SU-DHL-6 (cell line): ENCODE data around the gene MYO7B.

Source experiments
- H2AFZ ChIP-seq: fragments of 200-600 bp; sonication (generic); 2 replicates; pipeline ENCODE4 v1.6.1; 2014; ENCODE audit warnings: low read depth, mild to moderate bottlenecking, moderate library complexity, mixed read lengths, antibody characterized with exemption, low read length; ENCODE audit not compliant: severe bottlenecking
- H3F3A ChIP-seq: fragments of 200-600 bp; shearing (Covaris generic); 2 replicates; pipeline ENCODE4 v1.6.0; 2016; ENCODE audit warnings: antibody characterized with exemption, mild to moderate bottlenecking; ENCODE audit not compliant: insufficient read depth
- H3K27ac ChIP-seq: fragments of 200-600 bp; sonication (generic); 2 replicates; pipeline ENCODE4 v1.5.1; 2016; ENCODE audit warnings: low read depth, mild to moderate bottlenecking, low read length, moderate library complexity, mixed read lengths
- H3K27me3 ChIP-seq: fragments of 200-600 bp; sonication (generic), shearing (Covaris generic); 2 replicates; pipeline ENCODE4 v1.6.0; 2014; ENCODE audit warnings: mild to moderate bottlenecking, low read length
- H3K36me3 ChIP-seq: fragments of 200-600 bp; sonication (generic); 2 replicates; pipeline ENCODE4 v1.6.1; 2014; ENCODE audit warnings: mild to moderate bottlenecking, low read length, mixed read lengths
- H3K4me2 ChIP-seq: fragments of 300-600, 200-600 bp; shearing (Covaris generic), sonication (generic); 2 replicates; pipeline ENCODE4 v1.6.0; 2014; ENCODE audit warnings: low read length, low read depth, mild to moderate bottlenecking; ENCODE audit not compliant: poor library complexity, severe bottlenecking
- H3K4me3 ChIP-seq: fragments of 200-600 bp; sonication (generic); 2 replicates; pipeline ENCODE4 v1.5.1; 2014; ENCODE audit warnings: antibody characterized with exemption, low read length, mild to moderate bottlenecking, mixed read lengths; ENCODE audit not compliant: insufficient read depth, poor library complexity, severe bottlenecking
- H3K79me2 ChIP-seq: fragments of 200-600 bp; sonication (generic); 2 replicates; pipeline ENCODE4 v1.6.1; 2014; ENCODE audit warnings: mild to moderate bottlenecking, low read length, moderate library complexity; ENCODE audit not compliant: insufficient read depth
- H3K9ac ChIP-seq: fragments of 200-600 bp; sonication (generic); 2 replicates; pipeline ENCODE4 v1.7.0; 2014; ENCODE audit warnings: mild to moderate bottlenecking, low read length
- H3K9me2 ChIP-seq: fragments of 200-600 bp; sonication (generic); replicated peaks from 2 replicates; pipeline ENCODE4 v1.6.1; 2014; ENCODE audit warnings: low read length; ENCODE audit not compliant: insufficient read depth
- H3K9me3 ChIP-seq: fragments of 200-600 bp; sonication (generic); 2 replicates; pipeline ENCODE4 v1.6.1; 2014; ENCODE audit warnings: low read length, mixed read lengths; ENCODE audit not compliant: insufficient read depth
- H4K20me1 ChIP-seq: fragments of 200-600 bp; sonication (generic); 2 replicates; pipeline ENCODE4 v1.6.1; 2014; ENCODE audit warnings: low read depth, mild to moderate bottlenecking, antibody characterized with exemption, low read length, moderate library complexity, mixed read lengths
- EZH2phosphoT487 ChIP-seq: fragments of 200-600 bp; sonication (generic), shearing (Covaris generic); conservative IDR thresholded peaks from 2 replicates; pipeline ENCODE4 v1.6.1; 2018; ENCODE audit warnings: mild to moderate bottlenecking, antibody characterized with exemption, low read length, moderate library complexity, mixed read lengths
- TF ChIP-seq, protein P1 (sequence below): fragments of 200-600 bp; sonication (generic); IDR thresholded peaks from one replicate; pipeline ENCODE4 v1.5.1; 2017; ENCODE audit warnings: antibody characterized with exemption, mild to moderate bottlenecking, low read length, moderate library complexity; ENCODE audit not compliant: insufficient read depth, poor library complexity, severe bottlenecking

MYO7B gene

DNA sequence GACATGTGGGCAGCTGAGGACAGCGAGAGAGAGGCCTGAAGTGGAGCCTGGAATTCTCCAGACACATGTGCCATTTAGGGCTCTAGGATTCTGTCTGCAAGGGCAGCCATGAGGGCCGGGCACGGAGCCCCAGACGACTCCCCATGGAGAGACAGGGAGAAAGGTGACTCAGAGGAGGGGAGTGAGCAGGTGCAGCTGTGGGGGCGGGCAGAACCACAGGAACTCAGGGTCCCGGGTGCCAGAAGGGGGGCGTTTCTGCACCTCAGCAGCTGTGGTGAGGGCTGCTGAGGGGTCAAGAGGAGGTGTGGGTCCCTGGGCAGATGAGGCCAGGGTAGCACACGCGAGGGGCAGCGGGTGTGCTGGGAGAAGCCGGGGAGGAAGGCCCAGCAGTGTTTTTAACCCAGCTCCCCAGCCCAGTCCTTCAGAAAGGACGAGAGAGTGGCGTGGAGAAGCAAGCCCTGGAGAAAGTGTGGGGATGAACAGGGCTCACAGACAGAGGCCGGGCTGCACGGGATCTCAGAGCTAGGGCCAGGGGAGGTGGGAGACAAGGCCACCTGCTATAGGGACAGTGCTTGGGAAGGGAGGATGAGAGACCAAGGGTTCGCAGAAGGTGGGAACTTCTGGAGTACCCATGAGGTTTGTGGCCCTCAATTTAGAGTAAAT, 118.1 kb downstream of the MYO7B start:
- Histone ChIP-seq H3K4me2 (no peak overlapping the region), H4K20me1 (no peaks in the 10 kb centered on the region), H3K79me2 (no peaks in the 10 kb centered on the region), H3K9me3 (no peaks in the 10 kb centered on the region), H3F3A (no peaks in the 10 kb centered on the region), H2AFZ (no peak overlapping the region), H3K9ac (no peak overlapping the region), H3K36me3 (no peaks in the 10 kb centered on the region), H3K27me3 (no peaks in the 10 kb centered on the region), H3K9me2 (no peaks in the 10 kb centered on the region), H3K27ac (no peak overlapping the region), H3K4me3 (no peak overlapping the region)
- TF ChIP-seq EZH2phosphoT487 = no peak
- TF ChIP-seq, protein P1, sequence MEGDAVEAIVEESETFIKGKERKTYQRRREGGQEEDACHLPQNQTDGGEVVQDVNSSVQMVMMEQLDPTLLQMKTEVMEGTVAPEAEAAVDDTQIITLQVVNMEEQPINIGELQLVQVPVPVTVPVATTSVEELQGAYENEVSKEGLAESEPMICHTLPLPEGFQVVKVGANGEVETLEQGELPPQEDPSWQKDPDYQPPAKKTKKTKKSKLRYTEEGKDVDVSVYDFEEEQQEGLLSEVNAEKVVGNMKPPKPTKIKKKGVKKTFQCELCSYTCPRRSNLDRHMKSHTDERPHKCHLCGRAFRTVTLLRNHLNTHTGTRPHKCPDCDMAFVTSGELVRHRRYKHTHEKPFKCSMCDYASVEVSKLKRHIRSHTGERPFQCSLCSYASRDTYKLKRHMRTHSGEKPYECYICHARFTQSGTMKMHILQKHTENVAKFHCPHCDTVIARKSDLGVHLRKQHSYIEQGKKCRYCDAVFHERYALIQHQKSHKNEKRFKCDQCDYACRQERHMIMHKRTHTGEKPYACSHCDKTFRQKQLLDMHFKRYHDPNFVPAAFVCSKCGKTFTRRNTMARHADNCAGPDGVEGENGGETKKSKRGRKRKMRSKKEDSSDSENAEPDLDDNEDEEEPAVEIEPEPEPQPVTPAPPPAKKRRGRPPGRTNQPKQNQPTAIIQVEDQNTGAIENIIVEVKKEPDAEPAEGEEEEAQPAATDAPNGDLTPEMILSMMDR = no peak

DNA sequence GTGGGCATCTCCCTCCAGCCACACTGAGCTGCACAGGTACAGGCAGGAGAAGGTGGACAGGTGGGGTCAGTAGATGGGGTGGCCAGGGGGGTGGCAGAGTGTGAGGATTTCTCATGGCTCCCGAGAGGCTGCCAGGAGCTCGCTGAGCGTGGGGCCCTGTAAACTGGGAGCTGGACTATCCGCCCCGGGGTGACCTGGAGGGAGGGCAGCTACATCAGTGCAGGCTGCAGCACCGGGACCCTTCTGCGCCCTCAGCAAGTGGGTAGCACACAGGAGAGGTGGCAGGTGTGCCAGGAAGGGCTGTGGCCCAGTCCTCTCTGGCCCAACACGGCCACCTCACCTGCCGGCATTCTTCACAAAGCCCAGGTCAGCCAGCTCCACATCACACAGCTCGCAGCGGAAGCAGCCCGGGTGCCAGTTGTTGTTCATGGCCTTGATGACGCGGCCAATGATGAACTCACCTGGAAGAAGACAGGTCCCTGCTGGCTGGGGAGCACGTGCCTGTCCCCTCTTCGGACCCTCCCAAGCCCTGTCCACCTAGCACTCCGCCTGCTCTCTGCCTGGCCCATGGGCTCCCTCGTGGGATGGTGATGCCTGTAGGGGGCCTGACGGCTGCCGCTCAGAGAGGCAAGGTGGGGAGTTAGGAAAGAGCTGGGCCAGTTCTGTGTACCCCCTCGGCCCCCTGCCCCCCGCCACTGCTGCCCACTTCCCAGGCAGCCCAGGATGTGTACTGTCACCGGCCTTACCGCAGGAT, 118.8 kb downstream of the MYO7B start:
- Histone ChIP-seq H3K9me2 (no peaks in the 10 kb centered on the region), H3K27me3 (no peaks in the 10 kb centered on the region), H3K9me3 (no peaks in the 10 kb centered on the region), H3F3A (no peaks in the 10 kb centered on the region), H3K27ac (no peak overlapping the region), H3K9ac (no peak overlapping the region), H3K79me2 (no peaks in the 10 kb centered on the region), H3K4me2 (no peak overlapping the region), H3K36me3 (no peaks in the 10 kb centered on the region), H4K20me1 (no peaks in the 10 kb centered on the region), H3K4me3 (no peak overlapping the region), H2AFZ (no peak overlapping the region)
- TF ChIP-seq EZH2phosphoT487 = no peak
- TF ChIP-seq, protein P1 = no peak

DNA sequence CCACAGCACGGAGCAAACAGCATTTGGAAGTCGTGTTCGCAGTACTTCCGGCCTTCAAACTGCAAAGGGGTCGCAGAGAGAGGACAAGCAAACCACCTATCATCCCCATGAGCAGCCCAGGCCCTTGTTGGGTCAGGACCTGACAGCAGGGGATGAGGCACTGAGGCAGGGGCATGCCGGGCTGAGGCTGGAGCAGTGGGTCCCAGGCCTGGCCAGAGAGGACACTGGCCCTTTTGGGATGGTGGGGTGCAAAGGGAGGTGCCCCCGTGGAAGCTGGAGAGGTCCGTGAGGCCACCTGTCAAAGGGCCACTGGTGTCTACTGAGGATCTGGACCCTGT, 119.3 kb downstream of the MYO7B start:
- H3K4me2 ChIP-seq = no peak overlapping the region
- no peaks in the 10 kb centered on the region for H3K9me3 ChIP-seq
- no peaks in the 10 kb centered on the region for H3K79me2 ChIP-seq
- H3K27me3 ChIP-seq = no peaks in the 10 kb centered on the region
- H3K27ac ChIP-seq = no peak overlapping the region
- TF ChIP-seq, protein P1 = no peak
- TF ChIP-seq EZH2phosphoT487 = no peak
- no peak overlapping the region for H3K4me3 ChIP-seq
- H3K9ac ChIP-seq = no peak overlapping the region
- H3K36me3 ChIP-seq = no peaks in the 10 kb centered on the region
- H2AFZ ChIP-seq = no peak overlapping the region
- no peaks in the 10 kb centered on the region for H3F3A ChIP-seq
- no peaks in the 10 kb centered on the region for H4K20me1 ChIP-seq
- H3K9me2 ChIP-seq = no peaks in the 10 kb centered on the region
